Stomach (tissue), 4 donors: ENCODE data around the gene MAP3K5.

Source experiments
- CTCF ChIP-seq, 7 experiments: fragments of 450-650 bp in 4 of 7; fragments of 200-600 bp in 3 of 7; sonication (generic) in 3 of 7; IDR thresholded peaks; one replicate each; pipeline ENCODE4 v1.5.1; 2016 to 2019; ENCODE audit warnings: antibody characterized with exemption in 7 of 7, control low read depth in 2 of 7, mild to moderate bottlenecking in 1 of 7
- EP300 ChIP-seq: sonication (generic); formaldehyde crosslinking; IDR thresholded peaks from one replicate; pipeline ENCODE4 v1.6.1; 2017; ENCODE audit warnings: antibody characterized with exemption
- POLR2AphosphoS5 ChIP-seq, 3 donors: sonication (generic); formaldehyde crosslinking; IDR thresholded peaks; one replicate each; pipeline ENCODE4 v1.6.1; 2016; ENCODE audit warnings: antibody characterized with exemption in 3 of 3

GRCh38 chr6:136643850-136644596, 148.3 kb downstream of the MAP3K5 start:
- TF ChIP-seq CTCF (IDR thresholded peaks at IDR 0.05) (peak in 5 of 7 experiments; percentile 68 to 98 (median 92)), EP300 (no peak), POLR2AphosphoS5 (IDR thresholded peaks at IDR 0.05) (peak in 2 of 3 donors; percentile 34 to 85)
